WERI-Rb-1 (cell line): ENCODE measurements around the gene ING4.

Experiments used
- DNase-seq: peaks from one replicate; pipeline ENCODE4 v3.0.0-alpha.2; 2020
- H3K27ac ChIP-seq: fragments of 250-450 bp; sonication (Bioruptor Pico); 2 replicates; pipeline ENCODE4 v1.5.1; 2020; ENCODE audit warnings: mild to moderate bottlenecking, moderate library complexity
- H3K27me3 ChIP-seq: fragments of 250-450 bp; sonication (Bioruptor Pico); 2 replicates; pipeline ENCODE4 v1.5.1; 2021; ENCODE audit warnings: mild to moderate bottlenecking, low read depth, moderate library complexity; ENCODE audit not compliant: insufficient read depth, severe bottlenecking
- H3K36me3 ChIP-seq: fragments of 250-450 bp; sonication (Bioruptor Pico); 2 replicates; pipeline ENCODE4 v1.5.1; 2020; ENCODE audit warnings: mild to moderate bottlenecking, moderate library complexity
- H3K4me3 ChIP-seq: 2 replicates; pipeline ENCODE4 v1.5.1; 2011; ENCODE audit warnings: low read depth, mild to moderate bottlenecking, control low read depth, low read length
- H3K9me3 ChIP-seq: fragments of 250-450 bp; sonication (Bioruptor Pico); 2 replicates; pipeline ENCODE4 v1.5.1; 2021; ENCODE audit warnings: mild to moderate bottlenecking, moderate library complexity; ENCODE audit not compliant: severe bottlenecking
- TF ChIP-seq, protein P1 (sequence below): IDR thresholded peaks from 2 replicates; pipeline ENCODE4 v1.5.1; 2011; ENCODE audit warnings: low read depth, mild to moderate bottlenecking, control low read depth, inconsistent platforms, low read length

ING4 gene

DNA sequence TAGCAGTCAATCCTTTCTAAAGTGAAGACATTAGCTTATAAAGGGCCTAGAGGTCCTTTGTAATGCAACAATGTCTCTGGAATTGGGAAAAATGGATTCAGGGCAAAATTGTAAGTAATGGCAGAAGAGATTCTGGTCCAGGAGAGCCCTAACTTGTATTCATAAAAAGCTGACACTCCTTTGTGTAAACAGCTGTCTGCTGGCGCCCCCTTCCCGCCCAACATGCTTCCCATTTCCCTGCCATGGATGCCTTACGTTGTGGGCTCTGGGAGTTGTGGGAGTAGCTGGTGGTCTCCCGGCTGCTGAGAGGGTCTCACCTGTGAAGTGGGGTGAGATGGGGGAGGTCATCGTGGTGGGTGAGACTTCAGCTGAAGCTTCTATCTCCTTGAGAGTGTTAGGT is 18.0 kb downstream of the ING4 start:
- no peak overlapping the region for H3K4me3 ChIP-seq
- H3K36me3 ChIP-seq, result peaks cover 15% of the 10 kb centered on the region
- no peak overlapping the region for H3K27ac ChIP-seq
- DNase-seq, result no peak
- H3K9me3 ChIP-seq, result no peaks in the 10 kb centered on the region
- no peaks in the 10 kb centered on the region for H3K27me3 ChIP-seq
- TF ChIP-seq, protein P1, sequence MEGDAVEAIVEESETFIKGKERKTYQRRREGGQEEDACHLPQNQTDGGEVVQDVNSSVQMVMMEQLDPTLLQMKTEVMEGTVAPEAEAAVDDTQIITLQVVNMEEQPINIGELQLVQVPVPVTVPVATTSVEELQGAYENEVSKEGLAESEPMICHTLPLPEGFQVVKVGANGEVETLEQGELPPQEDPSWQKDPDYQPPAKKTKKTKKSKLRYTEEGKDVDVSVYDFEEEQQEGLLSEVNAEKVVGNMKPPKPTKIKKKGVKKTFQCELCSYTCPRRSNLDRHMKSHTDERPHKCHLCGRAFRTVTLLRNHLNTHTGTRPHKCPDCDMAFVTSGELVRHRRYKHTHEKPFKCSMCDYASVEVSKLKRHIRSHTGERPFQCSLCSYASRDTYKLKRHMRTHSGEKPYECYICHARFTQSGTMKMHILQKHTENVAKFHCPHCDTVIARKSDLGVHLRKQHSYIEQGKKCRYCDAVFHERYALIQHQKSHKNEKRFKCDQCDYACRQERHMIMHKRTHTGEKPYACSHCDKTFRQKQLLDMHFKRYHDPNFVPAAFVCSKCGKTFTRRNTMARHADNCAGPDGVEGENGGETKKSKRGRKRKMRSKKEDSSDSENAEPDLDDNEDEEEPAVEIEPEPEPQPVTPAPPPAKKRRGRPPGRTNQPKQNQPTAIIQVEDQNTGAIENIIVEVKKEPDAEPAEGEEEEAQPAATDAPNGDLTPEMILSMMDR, result peak; percentile 48; the same call in 1 of the 2 replicates

DNA sequence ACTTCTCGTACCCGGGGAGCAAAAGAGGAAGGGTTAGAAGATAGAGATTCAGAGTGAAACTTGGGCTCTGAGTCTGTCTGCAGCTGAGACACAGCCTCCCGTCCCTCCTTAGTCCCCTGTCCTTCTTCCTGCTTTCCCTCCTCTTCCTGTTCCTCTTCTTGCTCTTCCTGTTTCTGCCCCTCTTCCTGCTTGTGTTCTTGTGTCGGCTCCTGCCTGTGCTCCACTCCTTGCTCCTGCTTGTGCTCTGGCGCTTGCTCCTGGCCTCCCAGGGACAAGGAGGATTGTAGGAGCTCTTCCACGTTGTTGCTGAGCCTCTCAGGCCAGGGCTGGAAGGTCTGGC is 18.7 kb downstream of the ING4 start:
- H3K4me3 ChIP-seq, result no peak overlapping the region
- H3K36me3 ChIP-seq, result peaks cover 12% of the 10 kb centered on the region
- no peak overlapping the region for H3K27ac ChIP-seq
- no peaks in the 10 kb centered on the region for H3K27me3 ChIP-seq
- no peak for DNase-seq
- H3K9me3 ChIP-seq, result no peaks in the 10 kb centered on the region
- TF ChIP-seq, protein P1, result no peak

DNA sequence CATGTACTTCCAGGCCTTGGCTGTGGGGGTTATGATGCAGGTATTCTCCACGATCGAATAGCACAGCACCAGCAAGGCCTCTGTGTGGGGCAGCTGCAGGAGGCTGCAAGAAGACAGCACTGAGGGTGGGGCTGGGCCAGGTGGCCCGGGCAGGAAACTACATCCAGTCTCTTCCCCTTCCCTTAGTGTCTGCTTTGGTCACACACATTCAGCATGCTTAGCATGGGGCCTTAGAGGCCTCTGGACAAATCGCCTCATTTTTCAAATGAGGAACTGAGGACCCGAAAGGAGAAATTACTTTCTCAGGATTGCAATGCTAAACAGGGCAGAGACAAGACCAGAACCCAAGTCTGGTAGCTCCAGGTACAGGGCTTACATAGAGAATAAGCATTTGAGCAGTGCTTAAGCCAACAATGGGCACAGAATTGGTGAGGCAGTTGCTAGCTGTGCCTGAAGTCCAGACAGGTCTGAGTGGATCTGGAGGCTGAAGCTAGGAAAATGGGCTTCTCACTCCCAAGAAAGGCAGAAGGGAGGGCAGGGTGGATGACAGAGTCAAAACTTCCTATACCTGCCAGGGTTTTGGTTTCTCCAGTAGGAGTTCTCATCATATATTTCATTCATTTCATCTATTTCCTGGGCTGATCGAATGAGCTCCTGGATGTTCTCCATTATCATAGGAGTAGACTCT is 19.2 kb downstream of the ING4 start:
- TF ChIP-seq, protein P1, result no peak
- H3K27ac ChIP-seq, result no peak overlapping the region
- no peak overlapping the region for H3K4me3 ChIP-seq
- peaks cover 12% of the 10 kb centered on the region for H3K36me3 ChIP-seq
- H3K27me3 ChIP-seq, result no peaks in the 10 kb centered on the region
- DNase-seq, result no peak
- H3K9me3 ChIP-seq, result no peaks in the 10 kb centered on the region

DNA sequence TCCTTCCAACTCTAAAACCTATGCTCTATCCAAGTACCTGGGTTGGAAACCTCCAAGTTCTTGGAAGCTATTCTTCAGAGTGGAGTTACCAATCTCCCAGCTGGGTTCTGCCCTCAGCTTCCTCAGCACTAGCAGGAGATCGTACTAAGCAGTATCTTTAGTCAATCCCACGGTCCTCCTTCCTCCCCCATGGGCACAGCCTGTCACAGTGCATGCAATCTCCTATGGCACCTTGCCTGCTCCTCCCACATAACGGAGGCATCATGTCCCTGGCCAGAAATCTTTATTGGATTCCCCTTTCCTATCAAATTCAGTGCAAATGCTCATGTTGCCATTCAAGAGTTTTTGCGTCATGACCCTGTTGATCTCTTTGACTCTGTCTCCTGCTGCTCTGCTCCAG is 21.8 kb downstream of the ING4 start:
- no peak overlapping the region for H3K4me3 ChIP-seq
- no peaks in the 10 kb centered on the region for H3K27me3 ChIP-seq
- TF ChIP-seq, protein P1, result no peak
- no peaks in the 10 kb centered on the region for H3K9me3 ChIP-seq
- no peak for DNase-seq
- H3K36me3 ChIP-seq, result no peaks in the 10 kb centered on the region
- no peak overlapping the region for H3K27ac ChIP-seq

DNA sequence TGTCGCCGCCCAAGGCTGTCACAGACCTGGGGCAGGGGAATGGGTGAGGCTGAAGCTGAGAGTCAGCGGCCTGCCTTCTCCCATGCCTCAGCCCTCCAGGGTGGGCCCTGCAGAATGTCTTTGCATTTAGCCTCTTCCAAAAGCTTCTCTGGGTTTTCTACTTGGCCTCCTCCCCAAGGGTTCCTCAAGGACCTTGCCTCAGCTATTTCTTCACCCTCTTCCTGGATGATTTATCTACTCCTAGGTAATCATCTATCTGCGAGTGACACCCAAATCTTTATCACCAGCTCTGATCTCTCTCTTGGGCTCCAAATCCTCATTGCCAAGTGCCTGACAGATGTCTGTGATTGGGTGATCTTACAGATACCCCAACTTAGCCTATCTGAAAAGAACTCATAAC is 22.4 kb downstream of the ING4 start:
- Histone ChIP-seq H3K27ac (no peak overlapping the region), H3K27me3 (no peaks in the 10 kb centered on the region), H3K4me3 (no peak overlapping the region), H3K9me3 (no peaks in the 10 kb centered on the region), H3K36me3 (no peaks in the 10 kb centered on the region)
- TF ChIP-seq, protein P1, result no peak
- no peak for DNase-seq
